Cerebellar nuclear complex (tissue), 1 donor: ENCODE data around the gene THBD.

Experiments
- DNase-seq, 2 experiments: peaks; one replicate each; lab custom pipeline; 2025; lab: John Stamatoyannopoulos, UW

Gene THBD

DNA sequence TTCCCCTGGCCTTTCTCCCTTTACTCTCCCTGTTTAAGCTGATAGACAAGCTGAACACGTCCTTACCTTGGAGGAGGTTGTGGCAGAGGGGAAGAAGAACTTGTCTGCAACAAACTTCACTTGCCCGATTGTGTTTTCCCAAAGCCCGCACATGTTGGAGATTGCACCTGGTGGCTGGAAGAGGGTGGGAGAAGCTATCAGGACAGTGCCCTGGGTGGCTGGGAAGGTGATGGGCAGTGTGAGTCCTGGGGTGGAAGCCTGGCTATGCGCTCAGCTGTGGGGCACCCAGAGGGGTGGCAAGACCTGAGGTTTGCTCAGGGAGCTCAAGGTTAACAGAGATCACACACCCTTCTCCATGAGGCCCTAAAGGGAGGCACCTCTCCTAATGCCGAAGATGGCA lies 39.4 kb downstream of the THBD start:
- DNase-seq = no peak

DNA sequence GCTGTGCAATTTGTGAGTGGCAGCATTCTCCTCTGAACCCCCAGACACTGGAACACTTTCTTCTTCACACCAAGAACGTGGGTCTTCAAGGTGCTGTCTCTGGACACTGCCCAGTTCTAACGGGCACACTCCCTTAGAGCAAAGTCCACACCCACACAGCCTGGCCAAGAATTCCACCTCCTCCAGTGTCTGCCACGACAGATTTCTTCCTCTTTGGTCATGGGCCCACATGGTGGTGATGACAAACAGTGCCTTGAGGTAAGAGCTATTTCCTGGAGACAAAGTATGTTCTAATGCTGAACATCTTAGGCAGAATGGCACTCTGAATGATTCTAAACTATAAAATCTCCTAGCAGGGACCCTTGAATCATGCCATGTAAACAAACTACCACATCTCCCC lies 39.8 kb downstream of the THBD start:
- no peak for DNase-seq

DNA sequence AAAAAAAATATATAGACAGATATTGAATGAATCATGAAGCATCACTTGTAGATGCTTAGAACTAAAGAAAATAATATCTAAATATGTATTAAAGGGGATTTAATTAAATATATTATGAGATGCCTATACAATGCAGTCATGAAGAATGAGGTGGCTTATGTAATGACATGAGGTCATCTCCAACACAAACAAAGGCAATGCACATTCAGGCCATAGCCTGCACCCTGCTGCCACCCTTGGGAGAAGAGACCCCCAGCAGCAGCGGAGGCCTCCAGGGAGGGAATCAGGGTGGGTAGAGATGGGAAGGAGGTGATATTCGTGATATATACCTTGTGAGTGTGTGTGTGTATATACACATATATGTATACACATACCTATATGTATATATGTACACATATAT lies 40.8 kb downstream of the THBD start:
- no peak for DNase-seq

DNA sequence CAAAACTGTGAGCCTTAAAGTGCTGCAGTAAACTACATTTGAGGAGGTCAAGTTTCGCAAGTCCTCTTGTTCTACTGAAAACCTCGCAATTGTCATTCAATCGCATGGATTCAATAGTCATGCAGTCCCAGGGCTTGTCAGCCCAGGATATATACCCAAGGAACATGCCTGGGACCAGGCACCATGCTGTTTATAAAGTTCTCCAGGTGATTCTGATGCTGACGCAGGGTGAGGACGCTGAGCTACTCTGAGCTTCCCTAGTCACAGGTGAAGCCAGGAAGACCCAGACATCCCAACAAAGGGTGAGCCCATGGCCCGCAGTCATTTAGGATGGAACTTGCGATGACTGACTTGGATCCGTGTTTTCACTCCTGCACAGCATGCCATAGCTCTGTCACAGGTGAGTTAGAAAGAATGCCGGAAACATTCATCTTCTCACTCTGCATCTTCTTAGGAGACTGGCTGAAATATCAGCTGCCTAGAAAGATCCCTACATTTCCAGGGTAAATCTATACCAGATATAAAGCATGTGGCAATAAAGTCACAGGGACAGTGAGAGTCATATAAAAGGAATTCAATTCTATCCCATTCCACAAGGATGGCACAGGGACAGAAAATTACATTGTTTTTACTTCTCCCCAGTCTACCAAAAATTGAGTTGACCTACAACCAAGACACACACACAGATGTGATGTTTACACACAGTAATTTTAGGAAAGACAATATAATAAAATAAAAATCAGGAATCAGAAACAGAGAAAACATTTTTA lies 41.4 kb downstream of the THBD start:
- DNase-seq = no peak

DNA sequence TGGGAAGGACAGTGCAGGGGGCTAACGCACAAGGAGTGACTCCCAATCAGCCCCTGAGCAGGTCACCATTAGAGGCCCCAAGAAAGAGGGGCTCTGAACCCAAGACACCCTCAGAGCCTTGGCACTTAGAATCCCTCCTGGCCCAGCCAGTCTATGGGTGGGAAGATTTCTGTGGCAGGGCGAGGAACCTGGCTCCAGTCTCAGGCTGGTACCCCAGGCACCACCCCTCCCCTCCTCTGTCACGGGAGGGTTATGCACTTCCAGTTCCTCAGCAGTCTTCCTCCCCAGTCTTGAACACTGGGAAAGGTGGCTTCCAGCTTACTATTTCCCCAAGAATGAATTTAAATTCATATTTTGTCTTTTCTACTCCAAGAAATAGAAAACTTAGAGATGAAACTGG lies 42.0 kb downstream of the THBD start:
- no peak for DNase-seq

DNA sequence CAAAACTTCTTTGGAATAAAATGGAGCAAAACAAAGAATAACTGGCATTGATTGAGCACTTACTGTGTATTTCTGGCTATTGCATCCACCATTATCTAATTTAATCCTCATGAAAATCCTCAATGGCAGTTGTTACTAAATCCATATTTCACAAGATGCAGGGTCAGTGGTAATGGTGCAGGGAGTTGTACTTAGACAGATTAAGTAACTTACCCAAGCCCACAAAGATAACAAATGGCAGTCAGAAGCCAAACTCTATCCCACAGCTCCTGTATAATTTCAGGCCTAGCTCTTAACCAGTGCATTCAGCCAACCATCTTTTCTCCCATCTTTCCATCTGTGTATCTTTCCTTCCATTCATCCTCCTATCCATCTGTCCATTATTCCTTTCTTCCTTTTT lies 43.7 kb downstream of the THBD start:
- no peak for DNase-seq

DNA sequence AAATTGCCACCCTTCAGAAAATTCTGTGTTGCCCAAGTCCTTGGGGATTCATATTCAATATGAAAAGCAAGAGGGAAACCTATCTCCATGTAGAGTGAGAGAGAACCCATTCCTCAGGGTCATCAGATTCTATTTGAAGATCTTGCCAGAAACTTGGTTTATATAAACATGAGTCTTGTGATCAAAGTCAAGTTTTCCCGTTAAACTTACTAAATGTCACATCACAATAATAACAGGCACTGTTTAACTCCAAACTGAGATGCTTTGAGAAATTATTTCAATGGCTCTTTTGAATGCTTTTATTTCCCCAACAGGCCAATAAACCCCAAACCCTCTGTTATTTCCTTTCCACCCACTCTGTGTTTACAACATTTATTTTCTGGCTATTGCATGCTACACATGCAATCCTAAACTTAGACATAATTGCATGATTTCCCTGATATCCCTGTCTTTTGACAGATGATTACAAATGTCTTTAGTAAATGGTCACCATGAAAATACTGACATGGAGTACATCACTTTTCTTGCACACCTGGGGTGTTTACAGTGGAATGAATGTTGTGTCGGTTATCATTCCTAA lies 45.5 kb downstream of the THBD start:
- no peak for DNase-seq

DNA sequence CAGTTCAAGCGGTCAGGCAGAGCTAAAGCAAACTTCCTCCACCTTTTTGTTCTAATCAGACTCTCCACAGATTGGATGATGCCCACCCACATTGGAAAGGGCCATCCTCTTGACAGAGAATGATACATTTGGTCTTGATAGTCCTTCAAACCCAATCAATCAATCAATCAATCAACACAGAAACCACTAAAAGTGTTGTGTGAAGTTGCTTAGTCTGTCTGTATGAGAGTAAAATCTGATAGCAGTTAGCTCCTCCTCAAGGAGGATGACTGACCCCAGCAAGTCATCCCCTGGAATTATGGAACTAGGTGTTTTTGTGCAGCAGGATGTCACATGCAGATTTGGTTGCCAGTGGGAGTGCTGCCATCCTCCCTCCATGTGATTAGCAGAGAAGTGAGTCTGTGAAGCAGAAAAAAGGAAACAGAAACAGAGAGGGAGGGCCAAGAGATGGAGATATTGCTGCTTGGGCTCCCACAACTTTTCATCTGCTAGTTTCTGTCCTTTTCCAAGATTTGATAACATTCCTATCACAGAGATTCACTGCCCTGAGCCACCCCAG lies 46.3 kb downstream of the THBD start:
- no peak for DNase-seq

DNA sequence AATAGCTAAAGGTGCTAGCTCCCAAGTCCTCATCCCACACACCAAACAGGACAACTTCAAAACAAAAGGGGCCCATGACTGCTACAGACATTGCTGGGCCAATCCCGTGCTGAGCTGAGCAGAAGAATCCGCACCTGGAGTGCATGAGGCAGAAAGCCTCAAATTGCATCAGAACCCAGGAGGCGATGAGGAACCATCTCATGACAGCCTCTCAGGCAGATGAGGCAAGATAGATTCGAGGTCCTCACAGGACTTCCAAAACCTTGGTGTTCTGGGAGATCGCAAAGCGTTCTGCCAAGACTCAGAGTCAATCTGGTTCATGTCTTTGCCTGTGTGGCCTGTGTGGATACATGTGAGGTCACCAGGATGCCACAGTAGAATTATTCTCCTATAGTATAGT lies 47.2 kb downstream of the THBD start:
- no peak for DNase-seq

DNA sequence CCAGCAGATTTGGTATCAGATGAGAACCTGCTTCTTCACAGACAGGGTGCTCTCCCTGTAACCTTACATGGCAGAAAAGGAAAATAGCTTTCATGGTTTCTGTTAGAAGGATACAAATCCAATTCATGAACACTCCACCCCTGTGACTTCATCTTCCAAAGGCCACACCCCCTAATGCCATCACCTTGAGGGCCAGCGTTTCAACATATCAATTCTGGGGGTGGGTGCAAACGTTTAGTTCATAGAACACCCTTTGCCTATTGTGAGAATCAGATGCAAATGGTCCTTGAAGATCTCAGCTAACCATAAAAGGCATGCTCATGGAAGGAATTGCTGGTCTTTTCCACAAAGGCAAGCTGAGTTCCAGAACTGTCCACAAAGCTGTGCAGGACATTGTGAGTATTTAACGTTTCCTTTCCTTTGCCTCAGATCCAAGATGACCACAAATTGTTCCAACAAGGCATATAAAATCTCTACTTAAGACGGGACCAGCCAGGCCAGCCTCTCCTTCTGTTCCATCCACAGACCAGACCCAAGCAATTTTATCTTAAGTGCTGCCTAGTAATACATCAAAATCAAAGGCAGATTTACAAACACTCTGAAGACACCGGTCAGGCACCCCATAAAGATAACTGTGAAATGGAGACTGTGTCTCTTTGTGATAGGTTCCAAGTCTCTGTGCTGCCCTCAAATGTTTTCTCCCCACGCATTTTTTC lies 49.1 kb downstream of the THBD start:
- no peak for DNase-seq

DNA sequence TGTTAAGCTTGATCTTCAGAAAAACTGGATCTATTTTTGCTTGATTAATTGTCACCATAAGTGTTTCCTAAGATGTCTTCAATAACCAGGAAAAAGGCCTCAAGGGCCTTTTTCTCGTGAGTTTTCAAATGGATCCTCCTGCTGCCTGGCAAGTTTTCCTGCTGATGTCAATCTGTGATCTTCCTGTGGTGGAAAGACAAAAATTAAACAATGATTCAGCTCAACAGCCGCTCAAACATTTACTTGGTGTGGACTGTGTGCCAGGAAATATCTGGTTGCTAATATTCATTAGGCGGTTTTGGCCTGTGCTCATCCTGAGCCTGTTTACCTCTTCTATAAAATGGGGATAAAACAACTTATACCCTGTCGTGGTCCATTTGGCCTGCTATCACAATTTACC lies 49.7 kb downstream of the THBD start:
- no peak for DNase-seq

DNA sequence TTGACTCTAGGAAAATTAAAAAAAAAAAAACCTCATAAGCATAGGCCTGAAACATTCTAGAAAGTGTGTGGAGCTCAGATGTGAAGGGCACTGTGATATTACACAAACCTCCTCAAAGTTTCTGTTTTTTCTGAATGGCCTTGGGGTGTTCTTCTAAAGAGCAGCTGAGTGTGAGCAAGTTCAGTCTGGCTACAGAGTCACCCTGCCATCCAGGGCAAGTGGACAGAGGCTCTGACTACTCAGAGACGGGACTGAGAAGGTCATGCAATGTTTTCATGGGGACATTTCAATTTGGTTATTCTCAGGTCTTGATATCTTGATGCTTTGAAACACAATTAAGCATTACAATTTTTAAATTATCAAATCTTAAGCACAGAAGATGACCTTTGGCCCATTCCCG lies 51.0 kb downstream of the THBD start:
- no peak for DNase-seq

DNA sequence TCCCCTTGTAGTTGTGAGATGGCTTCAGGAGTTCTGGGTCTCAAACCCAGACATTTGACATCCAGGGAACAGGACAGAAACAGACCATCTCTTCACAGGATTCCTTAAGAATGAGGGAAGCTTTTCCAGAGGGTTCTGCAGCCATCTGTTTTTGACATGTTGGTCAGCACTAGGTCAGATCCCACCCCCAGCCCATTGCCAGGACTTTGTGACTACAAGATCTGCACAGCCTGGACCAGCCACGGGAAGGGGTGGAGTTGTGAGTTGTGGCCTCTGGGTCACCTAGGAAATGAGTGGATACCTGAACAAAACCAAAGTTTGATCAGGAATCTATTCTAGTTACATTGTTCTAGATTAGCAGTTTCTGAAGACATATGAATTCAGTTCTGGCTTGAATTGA lies 53.5 kb downstream of the THBD start:
- no peak for DNase-seq
